GM12864 (cell line): ENCODE results near the gene SRPK3.

ENCODE experiments used
- DNase-seq: peaks from one replicate; pipeline ENCODE4 v3.0.0-alpha.2; 2011; ENCODE audit warnings: low read depth
- H3K4me3 ChIP-seq: 2 replicates; pipeline ENCODE4 v1.5.1; 2011; ENCODE audit warnings: mild to moderate bottlenecking, low read depth, low read length, control low read depth
- CTCF ChIP-seq: IDR thresholded peaks from 2 replicates; pipeline ENCODE4 v1.5.1; 2011; ENCODE audit warnings: low read depth, mild to moderate bottlenecking, moderate library complexity, low read length, control low read depth, inconsistent platforms; ENCODE audit errors: missing control alignments

The SRPK3 gene

GRCh38 chrX:153825042-153825441 is 44.2 kb downstream of the SRPK3 start:
- no peak for TF ChIP-seq CTCF
- no peak for DNase-seq
- H3K4me3 ChIP-seq, result no peak overlapping the region

GRCh38 chrX:153827016-153827415 is 46.2 kb downstream of the SRPK3 start:
- DNase-seq, result no peak
- TF ChIP-seq CTCF, result no peak
- no peak overlapping the region for H3K4me3 ChIP-seq

DNA sequence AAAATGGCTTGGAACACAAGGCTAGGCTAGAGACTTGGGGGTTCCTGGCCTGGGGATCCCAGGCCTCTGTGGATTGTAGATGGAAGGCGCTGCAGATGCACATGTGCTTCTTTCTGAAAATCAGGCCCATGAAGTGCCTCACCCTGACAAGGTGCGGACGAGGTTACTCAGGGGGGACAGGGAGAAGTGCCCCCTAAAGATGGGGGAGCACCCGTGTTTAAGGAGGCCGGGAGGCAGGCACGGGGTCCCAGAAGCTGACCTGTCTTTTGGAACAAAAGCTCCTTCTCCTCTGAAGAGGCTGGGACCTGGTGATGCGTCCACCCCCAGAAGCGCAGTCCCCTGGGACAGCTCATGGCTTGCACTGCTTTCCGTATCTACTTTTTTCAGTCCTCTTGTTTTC is 47.1 kb downstream of the SRPK3 start:
- no peak overlapping the region for H3K4me3 ChIP-seq
- no peak for DNase-seq
- TF ChIP-seq CTCF, result no peak

GRCh38 chrX:153828308-153828707 is 47.5 kb downstream of the SRPK3 start:
- no peak for DNase-seq
- no peak overlapping the region for H3K4me3 ChIP-seq
- no peak for TF ChIP-seq CTCF

GRCh38 chrX:153828723-153829548 is 48.1 kb downstream of the SRPK3 start:
- no peak for DNase-seq
- no peak for TF ChIP-seq CTCF
- no peak overlapping the region for H3K4me3 ChIP-seq

DNA sequence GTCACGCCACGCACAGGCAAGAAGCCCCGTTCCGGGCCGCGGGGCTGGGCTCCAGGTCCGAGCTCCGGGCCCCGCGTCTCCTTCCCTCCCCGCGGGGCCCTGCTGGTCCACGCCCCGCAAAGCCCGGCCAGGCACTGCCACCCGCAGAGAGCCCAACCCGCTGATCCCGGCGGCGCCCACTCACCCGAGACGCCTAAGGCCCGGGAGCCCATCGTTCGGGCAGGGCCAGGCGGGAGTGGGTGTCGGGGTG is 48.6 kb downstream of the SRPK3 start:
- no peak for TF ChIP-seq CTCF
- no peak for DNase-seq
- no peak overlapping the region for H3K4me3 ChIP-seq

- DNase-seq, result no peak
- TF ChIP-seq CTCF, result no peak
- H3K4me3 ChIP-seq, result no peak within 1 kb of the TSS
Observed at GRCh38 chrX:153829799-153830639, 49.2 kb downstream of the SRPK3 start, which contains the start of gene PDZD4. TSS of gene PDZD4 (minus strand) at chrX:153830544. CDS start at chrX:153830298, 246 bp downstream.
